Karpas-422 (cell line): Measurements from ENCODE around the gene TTC31. TPM values are rescaled to one million over a fixed set of nuclear protein-coding genes. Genes with fewer than 3 reads are reported as not detected.
A peak's percentile ranks its signal among the peaks of the same experiment; 100 is the strongest.

ENCODE experiments used
- DNase-seq: peaks from one replicate; pipeline ENCODE4 v3.0.0-alpha.2; 2015
- H2AFZ ChIP-seq: fragments of 200-600 bp; sonication (generic); 2 replicates; pipeline ENCODE4 v1.6.1; 2014; ENCODE audit warnings: antibody characterized with exemption, low read length, mixed read lengths
- H3K27ac ChIP-seq: fragments of 200-600 bp; sonication (generic); 2 replicates; pipeline ENCODE4 v1.5.1; 2014; ENCODE audit warnings: mild to moderate bottlenecking, low read length, moderate library complexity
- H3K27me3 ChIP-seq: fragments of 200-600 bp; sonication (generic); 2 replicates; pipeline ENCODE4 v1.6.1; 2014; ENCODE audit warnings: low read length, mixed read lengths
- H3K36me3 ChIP-seq: fragments of 200-600 bp; sonication (generic); 2 replicates; pipeline ENCODE4 v1.6.1; 2014; ENCODE audit warnings: low read length, mixed read lengths; ENCODE audit not compliant: insufficient read depth
- H3K4me1 ChIP-seq: fragments of 200-600 bp; sonication (generic); 2 replicates; pipeline ENCODE4 v1.6.1; 2014; ENCODE audit warnings: mild to moderate bottlenecking, low read length, mixed read lengths
- H3K4me2 ChIP-seq: fragments of 200-600 bp; sonication (generic); 2 replicates; pipeline ENCODE4 v1.6.1; 2014; ENCODE audit warnings: low read length, low read depth, mild to moderate bottlenecking; ENCODE audit not compliant: poor library complexity, severe bottlenecking
- H3K4me3 ChIP-seq: fragments of 200-600 bp; sonication (generic); 2 replicates; pipeline ENCODE4 v1.5.1; 2014; ENCODE audit warnings: mild to moderate bottlenecking, antibody characterized with exemption, low read length, mixed read lengths
- H3K79me2 ChIP-seq: fragments of 200-600 bp; sonication (generic); 2 replicates; pipeline ENCODE4 v1.6.1; 2014; ENCODE audit warnings: mild to moderate bottlenecking, low read length, mixed read lengths
- H3K9ac ChIP-seq: fragments of 200-600 bp; sonication (generic); 2 replicates; pipeline ENCODE4 v1.6.0; 2014; ENCODE audit warnings: low read length
- H3K9me2 ChIP-seq: fragments of 200-600 bp; sonication (generic), shearing (Covaris generic); replicated peaks from 2 replicates; pipeline ENCODE4 v1.6.0; 2014; ENCODE audit warnings: mild to moderate bottlenecking, low read length, moderate library complexity; ENCODE audit not compliant: insufficient read depth
- H3K9me3 ChIP-seq: fragments of 300-700, 200-600 bp; sonication (generic); 2 replicates; pipeline ENCODE4 v1.6.1; 2014; ENCODE audit warnings: low read length, mixed read lengths
- H4K20me1 ChIP-seq: fragments of 200-600 bp; sonication (generic); 2 replicates; pipeline ENCODE4 v1.6.1; 2014; ENCODE audit warnings: mild to moderate bottlenecking, antibody characterized with exemption, low read length, low read depth; ENCODE audit not compliant: insufficient read depth
- total RNA-seq: library from RNA; depleted of rRNA; stranded (reverse); fragments of >200 nt; shearing (Covaris generic); gene quantifications from 2 replicates; pipeline ENCODE4 v1.2.3, GENCODE V29; 2014; ENCODE audit warnings: low replicate concordance

The TTC31 gene
- total RNA-seq, 1 experiment from 2014 or later = 54.9 TPM

- peaks cover 31% of the 10 kb centered on the region for H3K79me2 ChIP-seq
- H3K36me3 ChIP-seq = peaks cover 31% of the 10 kb centered on the region
- peak overlapping the region; percentile 7 for H3K4me2 ChIP-seq
- DNase-seq = no peak
- no peaks in the 10 kb centered on the region for H3K27me3 ChIP-seq
- H3K4me1 ChIP-seq = peaks cover 38% of the 10 kb centered on the region
- H3K27ac ChIP-seq = no peak overlapping the region
- no peak overlapping the region for H3K4me3 ChIP-seq
- H3K9ac ChIP-seq = no peak overlapping the region
- no peaks in the 10 kb centered on the region for H3K9me3 ChIP-seq
- no peaks in the 10 kb centered on the region for H3K9me2 ChIP-seq
- peaks cover 13% of the 10 kb centered on the region; the same call in 1 of the 2 replicates for H4K20me1 ChIP-seq
- no peak overlapping the region for H2AFZ ChIP-seq
Observed at GRCh38 chr2:74526649-74527230, 43.9 kb downstream of the TTC31 start.

GRCh38 chr2:74527741-74528140 is 44.9 kb downstream of the TTC31 start:
- H3K4me3 ChIP-seq = peak overlapping the region; percentile 91
- no peak for DNase-seq
- H3K27ac ChIP-seq = no peak overlapping the region
- H3K4me2 ChIP-seq = peak overlapping the region; percentile 92
- no peaks in the 10 kb centered on the region for H3K9me2 ChIP-seq
- no peaks in the 10 kb centered on the region for H3K9me3 ChIP-seq
- H3K79me2 ChIP-seq = peaks cover 31% of the 10 kb centered on the region
- H4K20me1 ChIP-seq = peaks cover 13% of the 10 kb centered on the region; the same call in 1 of the 2 replicates
- no peaks in the 10 kb centered on the region for H3K27me3 ChIP-seq
- peaks cover 31% of the 10 kb centered on the region for H3K36me3 ChIP-seq
- H3K4me1 ChIP-seq = peaks cover 38% of the 10 kb centered on the region
- peak overlapping the region; percentile 84; the same call in 1 of the 2 replicates for H3K9ac ChIP-seq
- H2AFZ ChIP-seq = no peak overlapping the region

GRCh38 chr2:74528600-74529356 is 45.9 kb downstream of the TTC31 start:
- Histone ChIP-seq H3K36me3 (peaks cover 31% of the 10 kb centered on the region), H3K4me2 (peak overlapping the region; percentile 92), H3K9me3 (no peaks in the 10 kb centered on the region), H3K79me2 (peaks cover 31% of the 10 kb centered on the region), H3K9me2 (no peaks in the 10 kb centered on the region), H3K4me3 (peak overlapping the region; percentile 91), H3K27me3 (no peaks in the 10 kb centered on the region), H3K27ac (peak overlapping the region; percentile 63), H2AFZ (no peak overlapping the region), H3K4me1 (peaks cover 38% of the 10 kb centered on the region), H4K20me1 (peaks cover 13% of the 10 kb centered on the region; the same call in 1 of the 2 replicates), H3K9ac (peak overlapping the region; percentile 84)
- peak; percentile 82 for DNase-seq

- peaks cover 38% of the 10 kb centered on the region for H3K4me1 ChIP-seq
- H4K20me1 ChIP-seq = peaks cover 13% of the 10 kb centered on the region; the same call in 1 of the 2 replicates
- H3K4me2 ChIP-seq = peak within 1 kb of the TSS; percentile 92
- H3K9me3 ChIP-seq = no peaks in the 10 kb centered on the region
- H3K27ac ChIP-seq = peak within 1 kb of the TSS; percentile 63
- peaks cover 31% of the 10 kb centered on the region for H3K36me3 ChIP-seq
- no peaks in the 10 kb centered on the region for H3K9me2 ChIP-seq
- H3K79me2 ChIP-seq = peaks cover 31% of the 10 kb centered on the region
- DNase-seq = peak; percentile 100
- H3K27me3 ChIP-seq = no peaks in the 10 kb centered on the region
- peak within 1 kb of the TSS; percentile 94 for H3K9ac ChIP-seq
- peak within 1 kb of the TSS; percentile 91 for H3K4me3 ChIP-seq
- H2AFZ ChIP-seq = peak within 1 kb of the TSS; percentile 87
Observed at GRCh38 chr2:74529357-74530238, 46.7 kb downstream of the TTC31 start, which contains the start of the genes AUP1 and HTRA2. AUP1 (minus strand) TSS chr2:74529706; CDS start chr2:74529629, 77 bp downstream. HTRA2 (plus strand) TSS chr2:74529933; CDS start chr2:74530007, 74 bp downstream.

GRCh38 chr2:74530239-74531187 is 47.6 kb downstream of the TTC31 start:
- no peaks in the 10 kb centered on the region for H3K9me3 ChIP-seq
- H3K79me2 ChIP-seq = peaks cover 31% of the 10 kb centered on the region
- H3K4me1 ChIP-seq = peaks cover 38% of the 10 kb centered on the region
- peak overlapping the region; percentile 91 for H3K4me3 ChIP-seq
- H4K20me1 ChIP-seq = peaks cover 13% of the 10 kb centered on the region; the same call in 1 of the 2 replicates
- H2AFZ ChIP-seq = peak overlapping the region; percentile 87
- no peaks in the 10 kb centered on the region for H3K27me3 ChIP-seq
- H3K4me2 ChIP-seq = peak overlapping the region; percentile 91
- H3K36me3 ChIP-seq = peaks cover 29% of the 10 kb centered on the region
- peak overlapping the region; percentile 47; the same call in 1 of the 2 replicates for H3K27ac ChIP-seq
- peak overlapping the region; percentile 94 for H3K9ac ChIP-seq
- peak; percentile 77 for DNase-seq
- no peaks in the 10 kb centered on the region for H3K9me2 ChIP-seq

- no peak overlapping the region for H2AFZ ChIP-seq
- peaks cover 34% of the 10 kb centered on the region for H3K4me1 ChIP-seq
- H3K9me2 ChIP-seq = no peaks in the 10 kb centered on the region
- no peaks in the 10 kb centered on the region for H3K27me3 ChIP-seq
- H3K79me2 ChIP-seq = peaks cover 31% of the 10 kb centered on the region
- H3K9ac ChIP-seq = peak overlapping the region; percentile 94
- H3K36me3 ChIP-seq = peaks cover 17% of the 10 kb centered on the region
- no peak overlapping the region for H3K27ac ChIP-seq
- no peaks in the 10 kb centered on the region for H3K9me3 ChIP-seq
- no peak for DNase-seq
- peaks cover 13% of the 10 kb centered on the region; the same call in 1 of the 2 replicates for H4K20me1 ChIP-seq
- peak overlapping the region; percentile 91 for H3K4me2 ChIP-seq
- H3K4me3 ChIP-seq = peak overlapping the region; percentile 91; the same call in 1 of the 2 replicates
Observed at GRCh38 chr2:74531666-74532065, 48.8 kb downstream of the TTC31 start.

GRCh38 chr2:74532222-74532621 is 49.3 kb downstream of the TTC31 start:
- DNase-seq = peak; percentile 70
- Histone ChIP-seq H3K9me2 (no peaks in the 10 kb centered on the region), H3K27ac (no peak overlapping the region), H3K4me1 (peaks cover 29% of the 10 kb centered on the region), H3K36me3 (peaks cover 11% of the 10 kb centered on the region), H4K20me1 (peaks cover 13% of the 10 kb centered on the region; the same call in 1 of the 2 replicates), H3K9me3 (no peaks in the 10 kb centered on the region), H3K9ac (no peak overlapping the region), H3K4me2 (no peak overlapping the region), H3K4me3 (no peak overlapping the region), H3K27me3 (no peaks in the 10 kb centered on the region), H2AFZ (no peak overlapping the region), H3K79me2 (peaks cover 31% of the 10 kb centered on the region)
